Ovary (tissue), 3 donors: Measurements from ENCODE around the gene PIAS4.

ENCODE experiments used
- CTCF ChIP-seq, 3 donors: fragments of 450-650 bp in 2 of 3; fragments of 200-600 bp in 1 of 3; IDR thresholded peaks; one replicate each; pipeline versions ENCODE4 v1.5.1 to v1.8.0; 2016 to 2022; ENCODE audit warnings: antibody characterized with exemption in 3 of 3, mild to moderate bottlenecking in 1 of 3
- POLR2A ChIP-seq: fragments of 450-650 bp; IDR thresholded peaks from one replicate; pipeline ENCODE4 v1.6.1; 2017; ENCODE audit warnings: antibody characterized with exemption, mild to moderate bottlenecking, moderate library complexity
- donor health status: DM: no; HTN: no; CAD: no.

GRCh38 chr19:4055209-4055552 is 47.6 kb downstream of the PIAS4 start:
- TF ChIP-seq CTCF (IDR thresholded peaks at IDR 0.05) (no peak), POLR2A (no peak)
